Tibial nerve (tissue), 4 donors: ENCODE measurements around the gene NTNG2. TPM values are rescaled to one million over a fixed set of nuclear protein-coding genes. Genes with fewer than 3 reads are reported as not detected.

Experiments used
- DNase-seq, 2 donors: peaks; one replicate each; pipeline ENCODE4 v3.0.0-alpha.2; 2019; ENCODE audit warnings: low spot score in 2 of 2
- H3K27ac ChIP-seq, 4 donors: fragments of 200-600 bp; sonication (generic) in 3 of 4; one replicate each; pipeline ENCODE4 v1.5.1; 2017 to 2019; ENCODE audit warnings: mild to moderate bottlenecking in 1 of 4
- H3K27me3 ChIP-seq, 2 donors: fragments of 200-600 bp; sonication (generic) in 1 of 2; one replicate each; pipeline versions ENCODE4 v1.5.1 to v1.6.0; 2017 to 2019
- H3K36me3 ChIP-seq, 3 donors: fragments of 200-600 bp; sonication (generic); one replicate each; pipeline ENCODE4 v1.5.1; 2018 to 2019
- H3K4me1 ChIP-seq, 4 donors: fragments of 200-600 bp; sonication (generic) in 3 of 4; one replicate each; pipeline ENCODE4 v1.5.1; 2017 to 2019
- H3K4me3 ChIP-seq, 4 donors: fragments of 200-600 bp; sonication (generic) in 3 of 4; one replicate each; pipeline ENCODE4 v1.5.1; 2017 to 2019; ENCODE audit warnings: mild to moderate bottlenecking in 1 of 4, moderate library complexity in 1 of 4
- H3K9me3 ChIP-seq, 4 donors: fragments of 200-600 bp; sonication (generic) in 3 of 4; one replicate each; pipeline ENCODE4 v1.5.1; 2017 to 2019
- CTCF ChIP-seq, 5 experiments: fragments of 200-600 bp in 3 of 5; fragments of 450-650 bp in 2 of 5; sonication (generic) in 3 of 5; IDR thresholded peaks; one replicate each; pipeline ENCODE4 v1.5.1; 2016 to 2019; ENCODE audit warnings: antibody characterized with exemption in 5 of 5, mild to moderate bottlenecking in 3 of 5, moderate library complexity in 2 of 5
- EP300 ChIP-seq, 2 donors: sonication (generic); formaldehyde crosslinking; IDR thresholded peaks; one replicate each; pipeline ENCODE4 v1.6.1; 2017; ENCODE audit warnings: antibody characterized with exemption in 2 of 2, mild to moderate bottlenecking in 1 of 2
- POLR2A ChIP-seq, 2 donors: fragments of 450-650 bp; IDR thresholded peaks; one replicate each; pipeline ENCODE4 v1.6.1; 2017; ENCODE audit warnings: antibody characterized with exemption in 2 of 2, mild to moderate bottlenecking in 2 of 2, moderate library complexity in 2 of 2
- WGBS, 2 donors: methylation state at CpG; one replicate each; pipeline ENCODE4 v1.1.5; 2018; 5-methylcytosine and 5-hydroxymethylcytosine counted together
- total RNA-seq, 4 donors: library from RNA; depleted of rRNA; stranded (reverse); fragments of >200 nt; gene quantifications; one replicate each; pipeline ENCODE4 v1.1.0, GENCODE V29; 2016

NTNG2 gene
- total RNA-seq, 4 donors from 2014 or later, result 0.63 to 21.4 (median 1.0) TPM

GRCh38 chr9:132238026-132238972 lies 76.4 kb downstream of the NTNG2 start:
- Histone ChIP-seq H3K9me3 (no peaks in the 10 kb centered on the region), H3K27me3 (peaks cover 0 to 3% of the 10 kb centered on the region in 2 donors), H3K36me3 (no peaks in the 10 kb centered on the region), H3K27ac (no peak overlapping the region), H3K4me3 (no peak overlapping the region), H3K4me1 (peaks cover 0 to 24% (median 8%) of the 10 kb centered on the region in 4 donors)
- TF ChIP-seq CTCF (IDR thresholded peaks at IDR 0.05), result no peak
- no peak for TF ChIP-seq POLR2A (IDR thresholded peaks at IDR 0.05)
- no peak for TF ChIP-seq EP300 (IDR thresholded peaks at IDR 0.05)
- 80 to 82% methylated on average over 21 to 22 of the region's 22 CpGs for WGBS, 2 donors
- no peak for DNase-seq

- DNase-seq, result no peak
- Histone ChIP-seq H3K4me1 (peaks cover 0 to 24% (median 8%) of the 10 kb centered on the region in 4 donors), H3K9me3 (no peaks in the 10 kb centered on the region), H3K27me3 (peaks cover 0 to 3% of the 10 kb centered on the region in 2 donors), H3K27ac (peak overlapping the region in 1 of 4 donors; percentile 65), H3K4me3 (no peak overlapping the region), H3K36me3 (no peaks in the 10 kb centered on the region)
- TF ChIP-seq CTCF (IDR thresholded peaks at IDR 0.05) (no peak), EP300 (IDR thresholded peaks at IDR 0.05) (no peak), POLR2A (IDR thresholded peaks at IDR 0.05) (no peak)
- 62% methylated on average over 16 to 19 of the region's 19 CpGs for WGBS, 2 donors
Observed at GRCh38 chr9:132238992-132239391, 77.1 kb downstream of the NTNG2 start.

GRCh38 chr9:132239518-132239917 lies 77.7 kb downstream of the NTNG2 start:
- H3K27ac ChIP-seq, result peak overlapping the region in 1 of 4 donors; percentile 65
- H3K4me3 ChIP-seq, result no peak overlapping the region
- TF ChIP-seq CTCF (IDR thresholded peaks at IDR 0.05) (no peak), EP300 (IDR thresholded peaks at IDR 0.05) (no peak), POLR2A (IDR thresholded peaks at IDR 0.05) (no peak)
- H3K4me1 ChIP-seq, result peaks cover 0 to 24% (median 8%) of the 10 kb centered on the region in 4 donors
- 31 to 40% methylated on average over 3 of the region's 3 CpGs for WGBS, 2 donors
- H3K9me3 ChIP-seq, result no peaks in the 10 kb centered on the region
- H3K27me3 ChIP-seq, result peaks cover 0 to 3% of the 10 kb centered on the region in 2 donors
- DNase-seq, result no peak
- no peaks in the 10 kb centered on the region for H3K36me3 ChIP-seq

GRCh38 chr9:132239999-132240840 lies 78.4 kb downstream of the NTNG2 start:
- 53 to 57% methylated on average over 13 of the region's 21 CpGs for WGBS, 2 donors
- Histone ChIP-seq H3K27me3 (peaks cover 0 to 3% of the 10 kb centered on the region in 2 donors), H3K4me3 (peak overlapping the region; percentile 60 to 82 (median 66)), H3K27ac (peak overlapping the region; percentile 9 to 65 (median 56)), H3K9me3 (no peaks in the 10 kb centered on the region), H3K36me3 (no peaks in the 10 kb centered on the region), H3K4me1 (peaks cover 0 to 30% (median 8%) of the 10 kb centered on the region in 4 donors)
- TF ChIP-seq EP300 (IDR thresholded peaks at IDR 0.05), result no peak
- TF ChIP-seq POLR2A (IDR thresholded peaks at IDR 0.05), result no peak
- TF ChIP-seq CTCF (IDR thresholded peaks at IDR 0.05), result no peak
- no peak for DNase-seq
